HG03064 (cell line): Measurements from ENCODE around the gene UBL4B.

ENCODE experiments used
- ATAC-seq: cut with Tn5 transposase; IDR thresholded peaks from one replicate; pipeline ENCODE4 v1.9.1; 2021; ENCODE audit warnings: low read depth; ENCODE audit not compliant: unreplicated experiment

Gene UBL4B

GRCh38 chr1:110151175-110151669, 39.0 kb downstream of the UBL4B start:
- no peak for ATAC-seq

- ATAC-seq = no peak
These were observed 40.0 kb downstream of the UBL4B start for GRCh38 chr1:110152133-110152785.

DNA sequence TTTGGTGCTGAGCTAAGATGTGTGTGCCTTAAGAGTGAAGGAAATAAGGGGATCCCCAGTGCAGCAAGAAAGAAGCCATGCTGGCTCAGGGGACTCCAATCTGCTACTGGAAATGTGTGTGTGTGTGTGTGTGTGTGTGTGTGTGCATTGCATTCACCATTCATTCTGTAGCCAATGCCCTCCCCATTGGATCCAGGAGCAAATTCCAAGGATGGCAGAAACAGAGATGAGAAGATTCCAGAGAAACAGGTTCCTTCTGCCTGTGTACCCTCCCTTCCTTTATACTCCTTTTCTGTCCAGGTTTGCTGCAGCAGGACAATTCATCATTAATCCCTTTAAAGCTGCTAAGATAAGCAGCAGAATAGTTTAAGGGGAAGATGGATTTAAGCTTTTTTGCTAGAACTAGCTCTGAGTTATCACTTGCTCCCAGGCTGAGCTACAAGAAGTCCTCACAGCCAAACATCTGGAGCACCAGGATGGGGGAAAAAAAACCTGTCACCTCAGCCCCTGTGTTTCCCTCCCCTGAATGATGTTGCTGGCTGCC, 41.2 kb downstream of the UBL4B start:
- ATAC-seq = no peak

DNA sequence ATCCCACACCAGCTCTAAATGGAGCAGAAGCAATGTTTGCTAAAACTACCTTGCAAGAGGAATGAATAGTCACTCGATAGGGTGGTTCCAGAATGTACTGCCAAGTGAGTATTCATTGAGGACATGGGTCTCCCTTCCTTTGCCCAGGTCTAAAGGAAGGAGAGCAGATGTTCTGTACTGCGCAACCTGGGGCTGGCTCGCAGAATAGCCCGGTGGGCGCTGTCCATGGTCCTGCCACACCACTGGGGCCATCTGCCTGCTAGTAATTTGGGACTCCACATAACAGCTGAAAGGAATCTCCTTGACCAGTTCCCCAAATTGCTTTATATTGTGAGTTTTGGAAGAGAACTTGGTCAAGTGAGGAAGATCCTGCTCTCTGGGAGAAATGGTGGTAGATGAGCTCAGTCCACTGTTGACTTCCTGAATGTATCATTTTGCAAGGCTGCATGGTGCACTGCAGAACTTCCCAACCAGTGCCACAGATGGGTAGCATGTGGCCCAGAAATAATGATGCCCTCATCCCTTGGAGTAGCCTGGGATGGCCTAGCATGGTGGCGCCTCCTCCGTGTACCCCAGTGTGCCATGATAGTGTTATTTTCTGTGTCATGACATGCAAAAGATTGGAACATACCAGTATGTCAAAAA, 43.8 kb downstream of the UBL4B start:
- no peak for ATAC-seq

DNA sequence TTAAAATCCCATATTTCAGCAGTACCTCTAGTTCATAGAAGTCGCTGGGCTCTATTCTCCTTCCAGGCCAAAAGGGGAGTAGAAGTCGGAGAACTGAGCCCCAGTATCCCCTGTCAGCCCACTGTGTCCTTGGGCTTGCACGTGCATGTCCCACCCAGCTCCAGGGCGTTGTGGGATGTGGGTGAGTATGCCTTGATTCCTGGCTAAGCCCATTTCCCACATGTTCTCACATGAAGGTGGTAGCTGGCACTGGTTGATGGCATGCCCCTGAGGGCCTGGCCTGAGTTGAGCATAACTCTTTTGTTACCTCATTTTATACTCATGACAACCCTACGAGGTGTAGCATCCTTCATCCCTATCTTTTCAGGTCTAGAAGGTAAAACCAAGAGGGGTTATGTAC, 46.0 kb downstream of the UBL4B start:
- ATAC-seq = no peak

DNA sequence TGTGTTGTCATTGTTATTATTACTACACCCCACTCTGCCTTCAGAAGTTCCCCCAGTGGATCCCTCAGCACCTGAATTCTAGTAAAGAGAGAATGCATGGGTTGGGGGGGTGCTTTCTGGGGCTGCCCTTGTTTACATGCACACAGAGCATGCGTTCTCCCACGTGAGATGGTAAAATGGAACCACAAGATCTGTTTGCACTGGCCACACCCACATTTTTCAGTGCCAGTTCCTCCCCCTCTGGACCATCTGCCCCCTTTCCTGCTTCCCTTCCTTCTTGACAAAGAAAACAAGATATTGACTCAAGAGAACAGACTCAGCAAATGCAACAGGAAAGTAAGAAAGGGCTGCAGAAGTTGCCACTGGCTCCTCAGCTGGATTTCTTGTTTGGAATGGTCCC, 46.9 kb downstream of the UBL4B start:
- ATAC-seq = no peak

GRCh38 chr1:110160538-110161100, 48.4 kb downstream of the UBL4B start:
- no peak for ATAC-seq

GRCh38 chr1:110161165-110161564, 48.9 kb downstream of the UBL4B start:
- no peak for ATAC-seq

DNA sequence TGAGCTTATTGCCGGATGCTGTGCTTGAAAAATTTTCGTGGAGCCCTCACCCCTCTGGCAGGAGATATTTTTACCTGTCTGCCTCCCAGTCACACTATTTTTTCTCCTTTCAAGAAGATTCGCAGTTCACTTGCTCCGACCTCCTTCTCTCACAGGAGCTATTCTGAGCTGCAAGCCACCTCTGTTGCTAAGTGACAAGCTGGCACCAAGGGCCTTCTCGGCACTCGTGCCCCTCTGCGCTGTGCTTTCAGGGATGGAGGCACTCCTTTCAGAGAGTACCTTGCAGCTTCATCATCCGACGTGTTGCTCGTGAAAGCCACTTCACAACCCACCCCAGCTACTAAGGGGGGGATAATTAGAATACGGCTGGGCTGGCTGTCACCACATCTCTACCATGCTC, 49.6 kb downstream of the UBL4B start:
- ATAC-seq = no peak
